LNCaP clone FGC (cell line): ENCODE measurements around the gene ADAT3.

ENCODE experiments used
- DNase-seq: peaks from one replicate; pipeline ENCODE4 v3.0.0-alpha.2; 2011; ENCODE audit warnings: low read depth
- H3K4me3 ChIP-seq: 2 replicates; pipeline ENCODE4 v1.5.1; 2011; ENCODE audit warnings: mild to moderate bottlenecking, low read depth, low read length, control low read depth
- CTCF ChIP-seq: IDR thresholded peaks from 2 replicates; pipeline ENCODE4 v1.5.1; 2012; ENCODE audit warnings: mild to moderate bottlenecking; ENCODE audit not compliant: control insufficient read depth, insufficient read depth; ENCODE audit errors: extremely low read depth

The ADAT3 gene

GRCh38 chr19:1943661-1944087 is 38.5 kb downstream of the ADAT3 start:
- TF ChIP-seq CTCF: no peak
- DNase-seq: no peak
- H3K4me3 ChIP-seq: peak overlapping the region; percentile 86

GRCh38 chr19:1944088-1944915 is 39.1 kb downstream of the ADAT3 start:
- TF ChIP-seq CTCF: no peak
- no peak for DNase-seq
- no peak overlapping the region for H3K4me3 ChIP-seq

- no peak for TF ChIP-seq CTCF
- no peak for DNase-seq
- no peak overlapping the region for H3K4me3 ChIP-seq
Measured at GRCh38 chr19:1944916-1945561, 39.8 kb downstream of the ADAT3 start.

GRCh38 chr19:1945899-1946298 is 40.7 kb downstream of the ADAT3 start:
- H3K4me3 ChIP-seq: no peak overlapping the region
- peak; percentile 52 for TF ChIP-seq CTCF
- DNase-seq: no peak

- no peak for DNase-seq
Measured at GRCh38 chr19:1947651-1948209, 42.5 kb downstream of the ADAT3 start.

GRCh38 chr19:1949304-1950101 is 44.3 kb downstream of the ADAT3 start:
- no peak for DNase-seq
- no peak overlapping the region for H3K4me3 ChIP-seq
- TF ChIP-seq CTCF: no peak

More at GRCh38 chr19:1947651-1948209, 42.5 kb downstream of the ADAT3 start:
- no peak overlapping the region for H3K4me3 ChIP-seq
- no peak for TF ChIP-seq CTCF
